HCT116 (cell line): ENCODE results near the gene AAMDC.

Source experiments
- CBX3 ChIP-seq: IDR thresholded peaks from 2 replicates; pipeline ENCODE4 v1.6.1; 2012; ENCODE audit warnings: low read depth
- EZH2 ChIP-seq: fragments of 200-600 bp; sonication (generic); IDR thresholded peaks from 2 replicates; pipeline ENCODE4 v1.6.1; 2017; ENCODE audit warnings: antibody characterized with exemption, mixed run types
- POLR2A ChIP-seq: IDR thresholded peaks from 2 replicates; pipeline ENCODE4 v1.7.0; 2011; ENCODE audit warnings: borderline replicate concordance; ENCODE audit not compliant: insufficient read depth, insufficient read length; ENCODE audit errors: extremely low read depth
- SIN3A ChIP-seq: IDR thresholded peaks from 2 replicates; pipeline ENCODE4 v1.6.1; 2012; ENCODE audit warnings: low read depth
- SP1 ChIP-seq: IDR thresholded peaks from 2 replicates; pipeline ENCODE4 v1.6.1; 2012; ENCODE audit warnings: low read depth
- TF ChIP-seq, protein P1 (sequence below), 3 experiments: fragments of 200-600 bp in 1 of 3; sonication (generic) in 1 of 3; IDR thresholded peaks in 2 of 3; conservative IDR thresholded peaks in 1 of 3; 2 replicates each; pipeline ENCODE4 v1.5.1; 2012 to 2017; ENCODE audit warnings: low read depth in 2 of 3, low read length in 2 of 3, antibody characterized with exemption in 1 of 3, borderline replicate concordance in 1 of 3, control low read depth in 1 of 3, mild to moderate bottlenecking in 1 of 3, mixed read lengths in 1 of 3, mixed run types in 1 of 3, moderate library complexity in 1 of 3; ENCODE audit not compliant: insufficient read depth in 1 of 3
- TF ChIP-seq, protein P2 (sequence below): IDR thresholded peaks from 2 replicates; pipeline ENCODE4 v1.6.1; 2012

GRCh38 chr11:77783025-77783424 is 37.9 kb upstream of the AAMDC start:
- TF ChIP-seq EZH2 (no peak), CBX3 (no peak), SP1 (no peak), POLR2A (no peak), SIN3A (no peak)
- TF ChIP-seq, protein P1, sequence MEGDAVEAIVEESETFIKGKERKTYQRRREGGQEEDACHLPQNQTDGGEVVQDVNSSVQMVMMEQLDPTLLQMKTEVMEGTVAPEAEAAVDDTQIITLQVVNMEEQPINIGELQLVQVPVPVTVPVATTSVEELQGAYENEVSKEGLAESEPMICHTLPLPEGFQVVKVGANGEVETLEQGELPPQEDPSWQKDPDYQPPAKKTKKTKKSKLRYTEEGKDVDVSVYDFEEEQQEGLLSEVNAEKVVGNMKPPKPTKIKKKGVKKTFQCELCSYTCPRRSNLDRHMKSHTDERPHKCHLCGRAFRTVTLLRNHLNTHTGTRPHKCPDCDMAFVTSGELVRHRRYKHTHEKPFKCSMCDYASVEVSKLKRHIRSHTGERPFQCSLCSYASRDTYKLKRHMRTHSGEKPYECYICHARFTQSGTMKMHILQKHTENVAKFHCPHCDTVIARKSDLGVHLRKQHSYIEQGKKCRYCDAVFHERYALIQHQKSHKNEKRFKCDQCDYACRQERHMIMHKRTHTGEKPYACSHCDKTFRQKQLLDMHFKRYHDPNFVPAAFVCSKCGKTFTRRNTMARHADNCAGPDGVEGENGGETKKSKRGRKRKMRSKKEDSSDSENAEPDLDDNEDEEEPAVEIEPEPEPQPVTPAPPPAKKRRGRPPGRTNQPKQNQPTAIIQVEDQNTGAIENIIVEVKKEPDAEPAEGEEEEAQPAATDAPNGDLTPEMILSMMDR (IDR thresholded peaks at IDR 0.05 in 2 of 3, conservative IDR thresholded peaks at IDR 0.05 in 1 of 3; ENCODE audit: borderline replicate concordance in 1 of 3, insufficient read depth in 1 of 3, low read depth in 2 of 3, low read length in 2 of 3), result no peak
- TF ChIP-seq, protein P2, sequence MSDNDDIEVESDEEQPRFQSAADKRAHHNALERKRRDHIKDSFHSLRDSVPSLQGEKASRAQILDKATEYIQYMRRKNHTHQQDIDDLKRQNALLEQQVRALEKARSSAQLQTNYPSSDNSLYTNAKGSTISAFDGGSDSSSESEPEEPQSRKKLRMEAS, result no peak
